ENCODE data around the gene CRYBG1.

CRYBG1 gene

GRCh38 chr6:106519460-106520394 is 159.2 kb downstream of the CRYBG1 start:
- no peak for TF ChIP-seq CTCF (IDR thresholded peaks at IDR 0.05; ENCODE audit: extremely low read depth, insufficient read depth, missing control alignments)
- DNase-seq (ENCODE audit: low spot score), result peak; percentile 34
- in situ Hi-C loops (cut with MboI; ENCODE audit: low pct_unique_long_range_greater_than_20kb, low sequenced_read_pairs, unreplicated experiment), result no loop called here

GRCh38 chr6:106520711-106521401 is 160.3 kb downstream of the CRYBG1 start:
- in situ Hi-C loops (cut with MboI; ENCODE audit: low pct_unique_long_range_greater_than_20kb, low sequenced_read_pairs, unreplicated experiment), result no loop called here
- peak; percentile 58 for DNase-seq (ENCODE audit: low spot score)
- TF ChIP-seq CTCF (IDR thresholded peaks at IDR 0.05; ENCODE audit: extremely low read depth, insufficient read depth, missing control alignments), result no peak

- TF ChIP-seq CTCF (IDR thresholded peaks at IDR 0.05; ENCODE audit: extremely low read depth, insufficient read depth, missing control alignments), result no peak
- DNase-seq (ENCODE audit: low spot score), result no peak
- in situ Hi-C loops (cut with MboI; ENCODE audit: low pct_unique_long_range_greater_than_20kb, low sequenced_read_pairs, unreplicated experiment), result no loop called here
Observed at GRCh38 chr6:106522562-106523250, 162.2 kb downstream of the CRYBG1 start.

- DNase-seq (ENCODE audit: low spot score), result peak; percentile 43
- no peak for TF ChIP-seq CTCF (IDR thresholded peaks at IDR 0.05; ENCODE audit: extremely low read depth, insufficient read depth, missing control alignments)
- in situ Hi-C loops (cut with MboI; ENCODE audit: low pct_unique_long_range_greater_than_20kb, low sequenced_read_pairs, unreplicated experiment), result no loop called here
Observed at GRCh38 chr6:106525107-106525881, 164.8 kb downstream of the CRYBG1 start.

GRCh38 chr6:106525882-106526275 is 165.4 kb downstream of the CRYBG1 start:
- in situ Hi-C loops (cut with MboI; ENCODE audit: low pct_unique_long_range_greater_than_20kb, low sequenced_read_pairs, unreplicated experiment), result no loop called here

More at GRCh38 chr6:106525882-106526275, 165.4 kb downstream of the CRYBG1 start:
- no peak for DNase-seq (ENCODE audit: low spot score)
- TF ChIP-seq CTCF (IDR thresholded peaks at IDR 0.05; ENCODE audit: extremely low read depth, insufficient read depth, missing control alignments), result no peak

All from GM13977 (cell line).